ENCODE measurements around the gene PPP2R5C. TPM values are rescaled to one million over a fixed set of nuclear protein-coding genes. Genes with fewer than 3 reads are reported as not detected.
A peak's percentile ranks its signal among the peaks of the same experiment; 100 is the strongest.

PPP2R5C gene
- total and polyA plus RNA-seq, 7 donors, result 18.2 to 76.6 (median 57.1) TPM

GRCh38 chr14:101947904-101948665 lies 186.6 kb downstream of the PPP2R5C start:
- WGBS, 3 donors, result 0% methylated on average over 47 to 53 of the region's 53 CpGs
- peak; percentile 97 to 99 (median 99) for ATAC-seq
- TF ChIP-seq CTCF (IDR thresholded peaks at IDR 0.05), result no peak

GRCh38 chr14:101948666-101949216 lies 187.2 kb downstream of the PPP2R5C start:
- Histone ChIP-seq H3K4me1 (peaks cover 13% of the 10 kb centered on the region), H3K27me3 (ENCODE audit: insufficient read depth in 3 of 3, low read length in 2 of 3) (no peaks in the 10 kb centered on the region), H3K36me3 (ENCODE audit: insufficient read depth in 1 of 2, low read depth in 1 of 2) (no peaks in the 10 kb centered on the region), H3K4me3 (peak overlapping the region; percentile 97), H3K27ac (peak overlapping the region; percentile 99), H3K9me3 (no peaks in the 10 kb centered on the region)
- peak in 2 of 4 donors; percentile 7 to 9 for ATAC-seq
- intact Hi-C loops (cut with DNase I), result loop anchor here (5.0 to 10.0 kb wide), 3 partner anchors 154 to 181 kb away; no protein-coding TSS in a partner anchor
- 7 to 11% (median 10%) methylated on average over 29 of the region's 29 CpGs for whole genome bisulfite sequencing, 3 donors
- DNase-seq, result peak; percentile 37 to 67
- no peak for TF ChIP-seq CTCF (IDR thresholded peaks at IDR 0.05)

More at GRCh38 chr14:101947904-101948665, 186.6 kb downstream of the PPP2R5C start:
- intact Hi-C loops (cut with DNase I), result loop anchor here (5.0 to 10.0 kb wide), 3 partner anchors 153 to 181 kb away; no protein-coding TSS in a partner anchor
- Histone ChIP-seq H3K27ac (peak overlapping the region; percentile 99), H3K36me3 (ENCODE audit: insufficient read depth in 1 of 2, low read depth in 1 of 2) (no peaks in the 10 kb centered on the region), H3K9me3 (no peaks in the 10 kb centered on the region), H3K27me3 (ENCODE audit: insufficient read depth in 3 of 3, low read length in 2 of 3) (no peaks in the 10 kb centered on the region), H3K4me1 (peaks cover 13% of the 10 kb centered on the region), H3K4me3 (peak overlapping the region; percentile 97)
- peak; percentile 100 for DNase-seq

GRCh38 chr14:101950100-101950499 lies 188.6 kb downstream of the PPP2R5C start:
- WGBS, 3 donors, result 50 to 53% (median 51%) methylated on average over 4 of the region's 4 CpGs
- H3K27ac ChIP-seq, result no peak overlapping the region
- intact Hi-C loops (cut with DNase I), result no loop called here
- TF ChIP-seq CTCF (IDR thresholded peaks at IDR 0.05), result no peak
- no peaks in the 10 kb centered on the region for H3K36me3 ChIP-seq (ENCODE audit: insufficient read depth in 1 of 2, low read depth in 1 of 2)
- peaks cover 13% of the 10 kb centered on the region for H3K4me1 ChIP-seq
- no peaks in the 10 kb centered on the region for H3K27me3 ChIP-seq (ENCODE audit: insufficient read depth in 3 of 3, low read length in 2 of 3)
- ATAC-seq, result no peak
- no peaks in the 10 kb centered on the region for H3K9me3 ChIP-seq
- DNase-seq, result no peak
- H3K4me3 ChIP-seq, result no peak overlapping the region

DNA sequence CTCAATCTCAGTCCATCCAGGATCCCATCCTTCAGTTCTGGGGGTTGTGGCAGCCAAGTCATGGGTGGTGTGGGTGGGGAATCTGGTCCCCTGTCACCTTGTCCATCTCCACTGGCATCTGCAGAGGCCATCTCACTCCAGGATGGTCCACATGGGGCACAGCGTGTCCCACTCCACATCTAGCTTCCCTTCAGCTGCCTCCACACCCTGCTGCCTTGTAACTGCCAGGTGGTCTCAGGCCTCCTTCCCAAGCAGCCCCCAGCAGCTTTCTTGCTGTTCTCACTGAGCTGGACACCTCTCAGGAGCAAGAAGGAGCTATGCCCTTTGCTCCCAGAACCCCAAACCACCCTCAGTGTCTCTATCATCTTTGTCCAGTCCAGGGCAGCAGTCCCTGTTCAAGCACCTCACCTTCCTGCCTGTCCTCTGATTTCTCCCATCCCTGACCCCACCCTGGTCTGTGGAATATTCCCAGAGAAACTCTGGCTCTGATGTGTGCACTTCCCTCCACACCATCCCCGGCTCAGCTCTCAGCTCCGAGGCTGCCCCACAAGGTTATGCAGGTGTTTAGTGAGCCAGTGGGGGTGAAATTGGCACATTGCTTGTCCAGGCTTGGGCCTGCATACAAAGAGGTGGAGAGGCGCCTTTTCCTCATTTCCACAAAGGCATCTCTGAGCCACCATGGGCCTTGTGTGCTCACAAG lies 189.2 kb downstream of the PPP2R5C start:
- Histone ChIP-seq H3K4me3 (no peak overlapping the region), H3K4me1 (peaks cover 13% of the 10 kb centered on the region), H3K27ac (no peak overlapping the region), H3K9me3 (no peaks in the 10 kb centered on the region), H3K36me3 (ENCODE audit: insufficient read depth in 1 of 2, low read depth in 1 of 2) (no peaks in the 10 kb centered on the region), H3K27me3 (ENCODE audit: insufficient read depth in 3 of 3, low read length in 2 of 3) (no peaks in the 10 kb centered on the region)
- TF ChIP-seq CTCF (IDR thresholded peaks at IDR 0.05), result no peak
- DNase-seq (no peak), ATAC-seq (no peak)
- WGBS, 3 donors, result 64 to 79% (median 72%) methylated on average over 4 of the region's 4 CpGs
- intact Hi-C loops (cut with DNase I), result no loop called here

Measured in psoas muscle (tissue), 8 donors.